ENCODE measurements around the gene PYDC1. TPM values are rescaled to one million over a fixed set of nuclear protein-coding genes. Genes with fewer than 3 reads are reported as not detected.
"Not testable (repeated sequence)": the region's sequence is repeated elsewhere in the genome, so short reads cannot be mapped to it uniquely, and the experiment has no call there.

The PYDC1 gene
- total and polyA plus RNA-seq, 8 donors, result not detected

DNA sequence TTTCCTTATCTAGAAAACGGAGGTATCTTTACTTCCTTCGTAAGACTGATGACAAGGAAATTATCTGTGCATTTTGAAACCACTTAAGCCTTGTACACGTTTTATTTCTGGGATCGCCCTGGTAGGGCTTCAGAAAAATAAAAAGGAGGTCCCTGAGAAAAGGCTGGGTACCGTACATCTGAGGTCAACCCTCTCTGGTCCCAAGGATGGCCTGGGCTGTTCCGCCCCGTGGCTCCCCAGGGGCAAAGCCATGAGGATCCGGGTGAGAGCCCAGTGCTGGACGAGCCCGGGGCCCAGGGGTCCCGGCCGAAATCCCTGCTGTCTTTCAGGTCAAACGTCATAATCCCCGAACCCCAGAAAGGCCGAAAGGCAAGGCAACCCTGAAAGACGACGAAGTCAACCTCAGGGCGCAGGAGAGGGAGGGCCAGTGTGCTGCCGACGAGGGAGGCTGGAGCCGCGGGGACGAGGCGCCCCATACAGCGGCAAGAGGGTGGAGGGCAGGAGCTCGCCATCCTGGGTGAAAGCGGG is 37.7 kb downstream of the PYDC1 start:
- WGBS, 5 donors, result 2 to 4% (median 3%) methylated on average over 17 to 27 of the region's 27 CpGs
- Histone ChIP-seq H3K27ac (peak overlapping the region; percentile 93 to 97 (median 97)), H3K9me3 (no peaks in the 10 kb centered on the region), H3K4me1 (peaks cover 23 to 47% (median 45%) of the 10 kb centered on the region in 4 donors), H3K27me3 (no peaks in the 10 kb centered on the region), H3K4me3 (peak overlapping the region; percentile 80 to 84 (median 82)), H3K36me3 (peaks cover 20 to 22% (median 21%) of the 10 kb centered on the region in 4 donors)
- intact Hi-C loops (cut with DNase I; ENCODE audit: low total_unique reads), result no loop called here
- DNase-seq, result no peak
- TF ChIP-seq POLR2A (IDR thresholded peaks at IDR 0.05), result no peak

DNA sequence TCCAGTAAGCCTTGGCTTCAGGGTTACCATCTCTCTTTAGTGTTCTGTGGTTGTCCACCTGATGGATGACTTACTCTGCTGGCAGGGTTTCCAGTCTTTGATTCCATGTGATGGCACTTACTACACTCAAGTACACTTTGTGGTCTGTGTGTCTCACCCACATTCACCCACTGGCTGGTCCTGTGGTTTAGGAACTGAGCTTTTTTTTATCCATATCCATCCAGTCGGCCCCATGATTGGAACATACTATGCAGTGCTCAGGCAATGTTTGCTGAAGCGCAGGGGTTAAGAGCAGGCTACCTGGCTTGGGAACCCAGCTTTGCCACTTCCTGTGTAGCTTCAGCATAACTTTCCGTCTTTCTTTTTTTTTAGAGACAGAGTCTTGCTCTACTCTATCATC is 39.8 kb downstream of the PYDC1 start:
- H3K27ac ChIP-seq, result no peak overlapping the region
- no peaks in the 10 kb centered on the region for H3K27me3 ChIP-seq
- DNase-seq, result peak in 1 of 2 donors; percentile 30
- no peak for TF ChIP-seq POLR2A (IDR thresholded peaks at IDR 0.05)
- TF ChIP-seq, protein P1, sequence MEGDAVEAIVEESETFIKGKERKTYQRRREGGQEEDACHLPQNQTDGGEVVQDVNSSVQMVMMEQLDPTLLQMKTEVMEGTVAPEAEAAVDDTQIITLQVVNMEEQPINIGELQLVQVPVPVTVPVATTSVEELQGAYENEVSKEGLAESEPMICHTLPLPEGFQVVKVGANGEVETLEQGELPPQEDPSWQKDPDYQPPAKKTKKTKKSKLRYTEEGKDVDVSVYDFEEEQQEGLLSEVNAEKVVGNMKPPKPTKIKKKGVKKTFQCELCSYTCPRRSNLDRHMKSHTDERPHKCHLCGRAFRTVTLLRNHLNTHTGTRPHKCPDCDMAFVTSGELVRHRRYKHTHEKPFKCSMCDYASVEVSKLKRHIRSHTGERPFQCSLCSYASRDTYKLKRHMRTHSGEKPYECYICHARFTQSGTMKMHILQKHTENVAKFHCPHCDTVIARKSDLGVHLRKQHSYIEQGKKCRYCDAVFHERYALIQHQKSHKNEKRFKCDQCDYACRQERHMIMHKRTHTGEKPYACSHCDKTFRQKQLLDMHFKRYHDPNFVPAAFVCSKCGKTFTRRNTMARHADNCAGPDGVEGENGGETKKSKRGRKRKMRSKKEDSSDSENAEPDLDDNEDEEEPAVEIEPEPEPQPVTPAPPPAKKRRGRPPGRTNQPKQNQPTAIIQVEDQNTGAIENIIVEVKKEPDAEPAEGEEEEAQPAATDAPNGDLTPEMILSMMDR (IDR thresholded peaks at IDR 0.05), result no peak
- TF ChIP-seq POLR2AphosphoS5 (IDR thresholded peaks at IDR 0.05), result no peak
- no peak for TF ChIP-seq EP300 (IDR thresholded peaks at IDR 0.05)
- peaks cover 0 to under 1% (median under 1%) of the 10 kb centered on the region in 4 donors for H3K36me3 ChIP-seq
- no peak overlapping the region for H3K4me3 ChIP-seq
- 55 to 71% (median 58%) methylated on average over 3 of the region's 3 CpGs for WGBS, 5 donors
- intact Hi-C loops (cut with DNase I; ENCODE audit: low total_unique reads), result no loop called here
- H3K4me1 ChIP-seq, result peaks cover 11 to 25% (median 23%) of the 10 kb centered on the region in 4 donors
- no peaks in the 10 kb centered on the region for H3K9me3 ChIP-seq

DNA sequence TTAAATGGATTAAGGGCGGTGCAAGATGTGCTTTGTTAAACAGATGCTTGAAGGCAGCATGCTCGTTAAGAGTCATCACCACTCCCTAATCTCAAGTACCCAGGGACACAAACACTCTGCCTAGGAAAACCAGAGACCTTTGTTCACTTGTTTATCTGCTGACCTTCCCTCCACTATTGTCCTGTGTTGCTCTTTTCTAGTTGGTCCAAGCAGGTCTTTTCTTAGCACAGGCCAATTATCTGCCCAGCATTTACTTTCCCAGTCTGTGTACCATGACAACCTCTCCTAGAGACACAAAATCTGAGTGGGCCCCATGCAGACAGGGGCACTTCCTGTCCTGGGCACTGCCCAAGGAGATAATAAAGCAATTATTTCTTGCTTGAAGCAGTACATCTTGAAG is 46.9 kb downstream of the PYDC1 start:
- WGBS, 5 donors, result no CpG with 5 or more reads among the region's 2 CpGs
- H3K36me3 ChIP-seq; H3K4me1 ChIP-seq; intact Hi-C loops (cut with DNase I; ENCODE audit: low total_unique reads); H3K9me3 ChIP-seq; H3K27ac ChIP-seq; H3K4me3 ChIP-seq; H3K27me3 ChIP-seq: not testable (repeated sequence)
- peak in 1 of 2 donors; percentile 24 for DNase-seq

DNA sequence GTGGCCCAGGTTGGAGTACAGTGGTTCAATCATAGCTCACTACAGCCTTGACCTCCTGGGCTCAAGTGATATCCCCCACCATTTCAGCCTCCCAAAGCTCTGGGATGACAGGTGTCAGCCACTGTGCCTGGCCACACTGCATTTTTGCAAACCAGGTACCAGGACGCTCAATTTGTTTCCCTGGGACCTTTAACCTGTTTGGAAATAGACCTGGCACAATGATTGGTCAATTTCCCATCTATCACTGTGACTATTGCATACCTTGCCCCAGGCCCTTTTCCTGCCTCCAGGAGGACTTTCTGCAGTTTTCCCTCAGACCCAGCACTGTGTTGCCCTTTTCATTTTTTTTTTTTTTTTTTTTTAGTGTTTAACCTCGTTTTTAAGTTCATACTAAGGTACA is 48.1 kb downstream of the PYDC1 start:
- Histone ChIP-seq H3K9me3 (no peaks in the 10 kb centered on the region), H3K27ac (no peak overlapping the region), H3K36me3 (no peaks in the 10 kb centered on the region), H3K27me3 (no peaks in the 10 kb centered on the region), H3K4me3 (no peak overlapping the region), H3K4me1 (no peaks in the 10 kb centered on the region)
- no peak for DNase-seq
- WGBS, 5 donors, result 43 to 79% (median 52%) methylated on average over 2 of the region's 2 CpGs
- no peak for TF ChIP-seq POLR2AphosphoS5 (IDR thresholded peaks at IDR 0.05)
- no peak for TF ChIP-seq POLR2A (IDR thresholded peaks at IDR 0.05)
- TF ChIP-seq, protein P1 (IDR thresholded peaks at IDR 0.05), result no peak
- TF ChIP-seq EP300 (IDR thresholded peaks at IDR 0.05), result no peak
- intact Hi-C loops (cut with DNase I; ENCODE audit: low total_unique reads), result no loop called here

DNA sequence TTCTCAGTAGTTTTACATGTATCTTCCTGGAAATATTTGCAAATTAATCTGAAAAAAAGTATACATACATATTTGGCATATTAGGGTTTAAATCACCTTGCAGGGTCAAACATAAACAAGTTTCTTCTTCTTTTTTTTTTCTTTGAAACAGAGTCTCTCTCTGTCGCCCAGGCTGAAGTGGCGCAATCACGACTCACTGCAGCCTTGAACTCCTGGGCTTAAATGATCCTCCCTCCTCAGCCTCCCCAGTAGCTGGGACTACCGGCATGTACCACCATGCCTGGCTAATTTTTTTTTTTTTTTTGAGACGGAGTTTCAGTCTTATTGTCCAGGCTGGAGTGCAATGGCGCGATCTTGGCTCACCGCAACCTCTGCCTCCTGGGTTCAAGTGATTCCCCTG is 49.6 kb downstream of the PYDC1 start:
- Histone ChIP-seq H3K4me1 (no peaks in the 10 kb centered on the region), H3K4me3 (no peak overlapping the region), H3K9me3 (no peaks in the 10 kb centered on the region), H3K27ac (no peak overlapping the region), H3K36me3 (no peaks in the 10 kb centered on the region), H3K27me3 (no peaks in the 10 kb centered on the region)
- DNase-seq, result no peak
- 89 to 94% (median 91%) methylated on average over 8 of the region's 8 CpGs for whole genome bisulfite sequencing, 5 donors
- TF ChIP-seq POLR2A (IDR thresholded peaks at IDR 0.05) (no peak), POLR2AphosphoS5 (IDR thresholded peaks at IDR 0.05) (no peak), EP300 (IDR thresholded peaks at IDR 0.05) (no peak)
- TF ChIP-seq, protein P1 (IDR thresholded peaks at IDR 0.05), result no peak
- intact Hi-C loops (cut with DNase I; ENCODE audit: low total_unique reads), result no loop called here

Small RNA genes lying within 50 kb of the gene (small RNA-seq; reads per million reads assigned to genes)
- 0 reads per million in 4 donors for gene NDUFA3P6

Other genes starting within 250 kb of the PYDC1 start
- gene HSD3B7, start 231.9 kb downstream of the PYDC1 start, total RNA-seq, result 10 to 100 TPM in 3 of 5 donors, 1 to 10 TPM in 2; 2.9 to 52.7 (median 13.4) TPM
- 10 to 100 TPM in 1 of 3 donors, 1 to 10 TPM in 2; 4.3 to 19.5 (median 7.3) TPM for gene HSD3B7, start 231.9 kb downstream of the PYDC1 start, polyA plus RNA-seq
- gene STX1B, start 206.5 kb downstream of the PYDC1 start, total RNA-seq, result under 1 TPM in 1 of 5 donors, not detected in 4; 0.55 TPM
- under 1 TPM; 0.15 to 1.00 (median 0.78) TPM for gene STX1B, start 206.5 kb downstream of the PYDC1 start, polyA plus RNA-seq
- gene STX4, start 183.6 kb downstream of the PYDC1 start, total RNA-seq, result 100 to 1,000 TPM in 2 of 5 donors, 10 to 100 TPM in 3; 13.8 to 254 (median 60.0) TPM
- gene STX4, start 183.6 kb downstream of the PYDC1 start, polyA plus RNA-seq, result 10 to 100 TPM; 59.3 to 73.9 (median 60.4) TPM
- 10 to 100 TPM in 3 of 5 donors, 1 to 10 TPM in 1, not detected in 1; 8.6 to 14.2 (median 12.0) TPM for gene ZNF668, start 142.9 kb downstream of the PYDC1 start, total RNA-seq
- gene ZNF668, start 142.9 kb downstream of the PYDC1 start, polyA plus RNA-seq, result 1 to 10 TPM; 5.7 to 10.0 (median 6.0) TPM
- gene ZNF646, start 142.7 kb downstream of the PYDC1 start, total RNA-seq, result 10 to 100 TPM in 2 of 5 donors, 1 to 10 TPM in 3; 6.7 to 13.4 (median 9.0) TPM
- 1 to 10 TPM; 2.1 to 5.0 (median 2.6) TPM for gene ZNF646, start 142.7 kb downstream of the PYDC1 start, polyA plus RNA-seq
- 1 to 10 TPM in 3 of 5 donors, under 1 TPM in 1, not detected in 1; 0.87 to 5.3 (median 1.9) TPM for gene PRSS53, start 128.2 kb downstream of the PYDC1 start, total RNA-seq
- gene PRSS53, start 128.2 kb downstream of the PYDC1 start, polyA plus RNA-seq, result 1 to 10 TPM in 2 of 3 donors, under 1 TPM in 1; 0.46 to 1.3 (median 1.1) TPM
- gene VKORC1, start 122.3 kb downstream of the PYDC1 start, total RNA-seq, result 100 to 1,000 TPM in 1 of 5 donors, 10 to 100 TPM in 4; 20.1 to 191 (median 35.0) TPM
- 10 to 100 TPM; 53.2 to 90.8 (median 62.9) TPM for gene VKORC1, start 122.3 kb downstream of the PYDC1 start, polyA plus RNA-seq
- 100 to 1,000 TPM in 1 of 5 donors, 10 to 100 TPM in 4; 11.0 to 197 (median 58.3) TPM for gene BCKDK, start 108.7 kb downstream of the PYDC1 start, total RNA-seq
- 10 to 100 TPM; 27.4 to 40.9 (median 34.0) TPM for gene BCKDK, start 108.7 kb downstream of the PYDC1 start, polyA plus RNA-seq
- 100 to 1,000 TPM in 1 of 5 donors, 10 to 100 TPM in 4; 38.8 to 114 (median 64.9) TPM for gene KAT8, start 99.5 kb downstream of the PYDC1 start, total RNA-seq
- 10 to 100 TPM; 45.0 to 51.4 (median 45.8) TPM for gene KAT8, start 99.5 kb downstream of the PYDC1 start, polyA plus RNA-seq
- 100 to 1,000 TPM in 2 of 5 donors, 10 to 100 TPM in 2, 1 to 10 TPM in 1; 5.8 to 176 (median 70.5) TPM for gene PRSS8, start 81.4 kb downstream of the PYDC1 start, total RNA-seq
- 100 to 1,000 TPM in 2 of 3 donors, 10 to 100 TPM in 1; 39.3 to 151 (median 115) TPM for gene PRSS8, start 81.4 kb downstream of the PYDC1 start, polyA plus RNA-seq
- 10 to 100 TPM in 1 of 5 donors, 1 to 10 TPM in 1, under 1 TPM in 1, not detected in 2; 0.87 to 26.3 (median 2.6) TPM for gene PRSS36, start 67.1 kb downstream of the PYDC1 start, total RNA-seq
- gene PRSS36, start 67.1 kb downstream of the PYDC1 start, polyA plus RNA-seq, result 1 to 10 TPM; 2.1 to 4.0 (median 2.9) TPM
- gene FUS, start 37.0 kb downstream of the PYDC1 start, total RNA-seq, result 100 to 1,000 TPM in 2 of 5 donors, 10 to 100 TPM in 3; 41.1 to 133 (median 60.3) TPM
- 100 to 1,000 TPM; 130 to 175 (median 135) TPM for gene FUS, start 37.0 kb downstream of the PYDC1 start, polyA plus RNA-seq
- gene PYCARD, start 14.4 kb downstream of the PYDC1 start, total RNA-seq, result 100 to 1,000 TPM in 1 of 5 donors, 10 to 100 TPM in 4; 10.5 to 484 (median 29.8) TPM
- 10 to 100 TPM; 35.7 to 64.9 (median 49.9) TPM for gene PYCARD, start 14.4 kb downstream of the PYDC1 start, polyA plus RNA-seq
- under 1 TPM in 1 of 5 donors, not detected in 4; under 0.01 TPM for gene TRIM72, start 3.0 kb downstream of the PYDC1 start, total RNA-seq
- gene TRIM72, start 3.0 kb downstream of the PYDC1 start, polyA plus RNA-seq, result under 1 TPM in 2 of 3 donors, not detected in 1; 0.10 to 0.15 TPM
- 100 to 1,000 TPM in 2 of 5 donors, 1 to 10 TPM in 3; 1.8 to 145 (median 7.2) TPM for gene ITGAM, start 42.8 kb upstream of the PYDC1 start, total RNA-seq
- gene ITGAM, start 42.8 kb upstream of the PYDC1 start, polyA plus RNA-seq, result 1 to 10 TPM; 1.2 to 3.8 (median 2.6) TPM
- gene ITGAX, start 138.0 kb upstream of the PYDC1 start, total RNA-seq, result 1 to 10 TPM in 4 of 5 donors, not detected in 1; 4.1 to 6.7 (median 5.6) TPM
- 1 to 10 TPM; 1.1 to 2.0 (median 1.9) TPM for gene ITGAX, start 138.0 kb upstream of the PYDC1 start, polyA plus RNA-seq
- gene ITGAD, start 176.2 kb upstream of the PYDC1 start, total RNA-seq, result under 1 TPM in 2 of 5 donors, not detected in 3; 0.29 to 0.37 TPM
- gene ITGAD, start 176.2 kb upstream of the PYDC1 start, polyA plus RNA-seq, result not detected
- gene COX6A2, start 211.2 kb upstream of the PYDC1 start, total RNA-seq, result not detected
- gene COX6A2, start 211.2 kb upstream of the PYDC1 start, polyA plus RNA-seq, result 1 to 10 TPM in 2 of 3 donors, not detected in 1; 1.4 to 8.2 TPM
- under 1 TPM in 2 of 5 donors, not detected in 3; 0.18 to 0.45 TPM for gene ZNF843, start 225.7 kb upstream of the PYDC1 start, total RNA-seq
- gene ZNF843, start 225.7 kb upstream of the PYDC1 start, polyA plus RNA-seq, result under 1 TPM; 0.15 to 0.37 (median 0.31) TPM
- 10 to 100 TPM in 2 of 5 donors, 1 to 10 TPM in 2, not detected in 1; 2.6 to 29.8 (median 15.1) TPM for gene ARMC5, start 242.4 kb upstream of the PYDC1 start, total RNA-seq
- gene ARMC5, start 242.4 kb upstream of the PYDC1 start, polyA plus RNA-seq, result 10 to 100 TPM in 2 of 3 donors, 1 to 10 TPM in 1; 6.7 to 13.0 (median 11.3) TPM

All from stomach (tissue), 9 donors.